ENCODE results near the gene TMEM62.

DNA sequence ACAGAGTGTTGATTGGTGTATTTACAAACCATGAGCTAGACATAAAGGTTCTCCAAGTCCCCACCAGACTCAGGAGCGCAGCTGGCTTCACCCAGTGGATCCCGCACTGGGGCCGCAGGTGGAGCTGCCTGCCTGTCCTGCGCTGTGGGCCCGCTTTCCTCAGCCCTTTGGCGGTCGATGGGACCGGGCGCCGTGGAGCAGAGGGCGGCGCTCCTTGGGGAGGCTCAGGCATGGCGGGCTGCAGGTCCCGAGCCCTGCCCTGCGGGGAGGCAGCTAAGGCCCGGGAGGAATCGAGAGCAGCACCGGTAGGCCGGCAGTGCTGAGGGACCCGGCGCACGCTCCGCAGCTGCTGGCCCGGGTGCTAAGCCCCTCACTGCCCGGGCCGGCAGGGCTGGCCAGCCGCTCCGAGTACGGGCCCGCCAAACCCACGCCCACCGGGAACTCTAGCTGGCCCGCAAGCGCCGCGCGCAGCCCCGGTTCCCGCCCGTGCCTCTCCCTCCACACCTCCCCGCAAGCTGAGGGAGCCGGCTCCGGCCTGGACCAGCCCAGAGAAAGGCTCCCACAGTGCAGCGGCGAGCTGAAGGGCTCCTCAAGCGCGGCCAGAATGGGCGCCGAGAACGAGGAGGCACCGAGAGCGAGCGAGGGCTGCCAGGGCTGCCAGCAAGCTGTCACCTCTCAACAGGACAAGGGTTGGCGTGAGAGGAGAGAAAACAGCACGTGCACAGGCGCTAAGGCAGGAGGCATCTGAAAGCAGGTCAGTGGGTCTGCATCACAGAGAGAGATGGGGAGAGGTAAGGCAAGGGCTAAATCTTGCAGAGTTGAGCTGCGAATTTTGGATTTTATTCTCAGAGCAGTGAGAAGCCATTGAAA is 93.3 kb downstream of the TMEM62 start:
- TF ChIP-seq, protein P1, sequence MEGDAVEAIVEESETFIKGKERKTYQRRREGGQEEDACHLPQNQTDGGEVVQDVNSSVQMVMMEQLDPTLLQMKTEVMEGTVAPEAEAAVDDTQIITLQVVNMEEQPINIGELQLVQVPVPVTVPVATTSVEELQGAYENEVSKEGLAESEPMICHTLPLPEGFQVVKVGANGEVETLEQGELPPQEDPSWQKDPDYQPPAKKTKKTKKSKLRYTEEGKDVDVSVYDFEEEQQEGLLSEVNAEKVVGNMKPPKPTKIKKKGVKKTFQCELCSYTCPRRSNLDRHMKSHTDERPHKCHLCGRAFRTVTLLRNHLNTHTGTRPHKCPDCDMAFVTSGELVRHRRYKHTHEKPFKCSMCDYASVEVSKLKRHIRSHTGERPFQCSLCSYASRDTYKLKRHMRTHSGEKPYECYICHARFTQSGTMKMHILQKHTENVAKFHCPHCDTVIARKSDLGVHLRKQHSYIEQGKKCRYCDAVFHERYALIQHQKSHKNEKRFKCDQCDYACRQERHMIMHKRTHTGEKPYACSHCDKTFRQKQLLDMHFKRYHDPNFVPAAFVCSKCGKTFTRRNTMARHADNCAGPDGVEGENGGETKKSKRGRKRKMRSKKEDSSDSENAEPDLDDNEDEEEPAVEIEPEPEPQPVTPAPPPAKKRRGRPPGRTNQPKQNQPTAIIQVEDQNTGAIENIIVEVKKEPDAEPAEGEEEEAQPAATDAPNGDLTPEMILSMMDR (conservative IDR thresholded peaks at IDR 0.05; ENCODE audit: low read length), result no peak
- TF ChIP-seq EZH2phosphoT487 (IDR thresholded peaks at IDR 0.05; ENCODE audit: borderline replicate concordance, low read depth, low read length), result no peak
